Ramos (cell line): ENCODE data around the gene CLEC2D.
"Not testable (repeated sequence)": the region's sequence is repeated elsewhere in the genome, so short reads cannot be mapped to it uniquely, and the experiment has no call there.

Experiments used
- in situ Hi-C: fragments of 300-500 bp; cut with MboI; formaldehyde crosslinking; loops from one replicate; pipeline ENCODE4 v1.14.3; 2022; ENCODE audit warnings: low sequenced_read_pairs; ENCODE audit not compliant: unreplicated experiment

Gene CLEC2D

DNA sequence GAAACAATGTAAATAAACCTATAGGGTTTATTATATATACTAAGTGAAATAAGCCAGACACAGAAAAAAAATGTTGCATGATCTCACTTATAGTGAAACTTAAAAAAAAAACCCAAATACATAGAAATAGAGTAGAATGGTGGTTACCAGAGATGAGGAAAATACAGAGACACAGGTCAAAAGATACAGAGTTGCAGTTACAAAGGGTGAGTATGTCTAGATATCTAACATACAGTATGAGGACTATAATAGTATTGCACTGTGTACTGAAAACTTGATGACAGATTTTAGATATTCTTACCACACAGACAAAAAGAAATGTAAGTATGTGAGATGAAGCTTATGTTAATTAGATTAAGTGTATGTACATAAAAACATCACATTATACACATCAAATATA is 28.1 kb downstream of the CLEC2D start:
- in situ Hi-C loops, result no loop called here

DNA sequence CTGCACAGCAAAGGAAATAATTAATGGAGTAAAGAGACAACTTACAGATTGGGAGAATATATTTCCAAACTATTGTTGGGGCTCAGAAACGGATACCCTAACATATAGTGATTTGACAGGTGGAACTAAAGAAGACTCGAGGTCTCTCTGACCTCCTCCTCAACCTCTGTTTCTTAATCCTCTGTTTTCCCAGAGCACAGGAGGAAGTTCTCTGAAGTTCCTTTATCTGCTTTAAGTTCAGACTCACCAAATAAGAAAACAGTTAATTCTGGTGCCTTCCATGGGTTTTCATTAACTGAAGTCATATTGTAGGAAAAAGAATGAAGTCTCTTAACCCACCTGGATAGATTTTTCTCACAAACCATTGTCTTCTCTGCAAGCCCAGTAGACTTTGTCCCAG is 29.2 kb downstream of the CLEC2D start:
- in situ Hi-C loops, result no loop called here

DNA sequence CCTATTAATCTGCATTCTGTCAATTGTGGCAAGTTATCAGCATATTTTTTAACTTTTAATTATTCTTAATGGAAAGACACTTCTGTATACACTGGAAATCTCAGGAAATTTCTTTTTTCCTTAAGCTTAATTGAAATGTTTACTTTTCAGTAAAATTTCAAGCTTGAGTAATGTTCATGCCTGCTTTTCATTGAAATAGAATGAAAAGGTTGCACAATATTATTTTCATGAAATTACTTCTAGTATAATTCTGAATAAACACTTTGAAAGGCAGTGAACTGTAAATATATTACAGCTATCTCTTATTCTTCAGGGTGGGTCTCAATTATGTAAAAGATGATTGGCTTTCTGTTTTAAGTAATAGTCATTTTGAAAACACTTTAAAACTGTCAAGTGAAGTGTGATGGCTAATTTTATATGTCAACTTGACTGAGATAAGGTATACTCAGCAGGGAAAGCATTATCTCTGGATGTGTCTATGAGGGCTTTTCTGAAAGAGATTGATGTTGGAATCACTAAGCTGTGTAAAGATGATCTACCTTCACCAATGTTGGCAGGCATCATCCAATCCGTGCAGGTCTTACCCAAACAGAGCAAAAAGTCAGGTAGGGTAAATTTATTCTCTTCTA is 29.9 kb downstream of the CLEC2D start:
- in situ Hi-C loops, result no loop called here

- in situ Hi-C loops, result no loop called here
Measured at GRCh38 chr12:9699898-9700605, 30.5 kb downstream of the CLEC2D start.

GRCh38 chr12:9700606-9700956 is 31.1 kb downstream of the CLEC2D start:
- in situ Hi-C loops, result no loop called here

DNA sequence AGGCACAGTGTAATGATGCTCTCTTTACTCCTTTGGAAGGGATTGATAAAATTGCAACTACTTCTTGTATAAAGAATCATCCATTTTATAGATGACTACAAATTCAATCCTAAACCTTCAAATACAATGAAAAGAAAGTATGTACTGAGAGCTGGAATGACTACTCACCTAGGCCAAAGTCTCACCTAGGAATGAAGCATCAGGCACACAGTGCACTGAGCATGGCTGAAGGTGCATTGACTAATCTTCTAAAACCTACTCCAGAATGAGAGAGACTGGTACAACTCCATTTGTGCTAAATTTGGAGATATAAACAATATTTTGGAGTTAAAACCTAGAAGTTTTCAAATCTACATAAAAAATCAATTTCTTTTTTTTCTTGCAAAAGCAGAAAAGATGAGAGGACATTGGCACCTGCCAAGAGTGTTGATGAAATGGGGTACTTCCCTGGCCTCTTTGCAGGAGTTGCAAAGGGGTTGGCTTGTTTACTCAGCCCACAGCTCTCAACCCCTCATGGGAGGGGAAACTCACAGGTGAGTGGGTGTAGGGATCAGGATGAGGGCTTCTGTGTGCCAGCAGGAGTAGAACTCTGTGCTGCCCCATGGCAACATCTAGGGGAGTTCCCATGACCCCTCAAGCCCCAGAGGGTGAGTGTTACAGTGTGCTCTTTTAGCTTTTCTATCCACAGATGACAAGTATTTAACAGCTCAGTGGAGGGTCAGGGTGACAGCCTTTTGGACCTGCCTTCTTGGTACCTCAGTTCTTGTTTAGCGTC is 32.1 kb downstream of the CLEC2D start:
- in situ Hi-C loops, result no loop called here

DNA sequence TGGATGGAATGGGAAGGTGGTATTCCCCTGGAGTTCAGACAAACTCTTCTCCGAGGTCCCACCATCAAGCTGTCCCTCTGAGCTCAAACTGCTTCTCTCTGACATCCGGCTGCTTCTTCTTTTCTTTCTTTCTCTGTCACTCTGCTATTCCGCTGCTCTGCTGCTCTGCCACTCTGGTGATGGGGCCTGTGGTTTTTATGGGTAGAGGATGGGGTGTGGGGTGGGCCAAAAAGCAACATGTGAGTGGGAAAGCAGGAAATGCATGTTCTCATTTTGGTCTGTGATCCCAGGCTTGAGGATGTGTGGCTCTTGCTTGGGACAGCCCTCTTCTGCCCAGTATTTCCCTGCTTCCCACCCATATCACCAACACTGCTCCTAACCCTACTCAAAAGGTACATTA is 32.7 kb downstream of the CLEC2D start:
- in situ Hi-C loops, result no loop called here

- in situ Hi-C loops, result not testable (repeated sequence)
Measured at GRCh38 chr12:9704561-9704960, 35.0 kb downstream of the CLEC2D start.

GRCh38 chr12:9706086-9706685 is 36.7 kb downstream of the CLEC2D start:
- in situ Hi-C loops, result loop anchor here (5.0 kb wide), 1 partner anchor 74 kb away; no protein-coding TSS in a partner anchor

DNA sequence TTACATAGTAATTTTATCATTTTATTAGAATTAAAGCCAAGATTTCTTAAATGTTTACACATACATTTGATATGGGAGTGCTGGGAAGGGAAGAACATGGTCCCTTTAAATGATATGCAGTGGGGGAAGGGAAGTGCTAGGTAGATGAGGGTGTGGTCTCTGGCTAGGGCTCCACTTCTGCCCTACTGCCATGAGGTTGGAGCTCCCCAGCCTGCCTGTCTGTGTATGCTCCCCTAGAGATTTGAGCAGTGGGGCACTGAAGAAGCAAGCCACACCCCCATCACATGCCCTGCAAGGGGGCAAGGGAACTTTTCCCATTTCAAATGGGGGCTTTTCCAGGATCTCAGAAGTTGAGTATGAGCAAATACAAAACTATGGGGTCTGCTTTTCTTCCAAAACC is 37.8 kb downstream of the CLEC2D start:
- in situ Hi-C loops, result loop anchor here (5.0 kb wide), 1 partner anchor 75 kb away; no protein-coding TSS in a partner anchor

- in situ Hi-C loops, result loop anchor here (5.0 kb wide), 1 partner anchor 76 kb away; no protein-coding TSS in a partner anchor
Measured at GRCh38 chr12:9707864-9708808, 38.6 kb downstream of the CLEC2D start.

DNA sequence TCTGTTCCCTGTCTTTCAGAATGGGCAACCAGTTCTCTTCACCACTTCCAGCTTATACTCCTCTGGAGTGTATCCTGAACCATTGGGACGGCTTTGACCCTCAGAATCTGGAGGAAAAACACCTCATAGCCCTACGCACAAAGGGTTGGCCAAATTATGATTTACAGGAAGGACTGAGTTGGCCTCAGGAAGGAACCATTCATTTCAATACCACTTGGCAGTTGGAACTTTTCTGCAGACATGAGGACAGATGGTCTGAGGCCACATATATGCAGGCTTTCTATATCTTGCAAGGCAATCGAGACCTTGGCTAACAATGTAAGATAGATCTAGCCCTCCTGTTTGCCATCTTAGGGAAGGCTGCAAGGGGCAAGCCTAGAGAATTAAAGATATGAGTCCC is 39.3 kb downstream of the CLEC2D start:
- in situ Hi-C loops, result loop anchor here (5.0 kb wide), 1 partner anchor 77 kb away; no protein-coding TSS in a partner anchor

DNA sequence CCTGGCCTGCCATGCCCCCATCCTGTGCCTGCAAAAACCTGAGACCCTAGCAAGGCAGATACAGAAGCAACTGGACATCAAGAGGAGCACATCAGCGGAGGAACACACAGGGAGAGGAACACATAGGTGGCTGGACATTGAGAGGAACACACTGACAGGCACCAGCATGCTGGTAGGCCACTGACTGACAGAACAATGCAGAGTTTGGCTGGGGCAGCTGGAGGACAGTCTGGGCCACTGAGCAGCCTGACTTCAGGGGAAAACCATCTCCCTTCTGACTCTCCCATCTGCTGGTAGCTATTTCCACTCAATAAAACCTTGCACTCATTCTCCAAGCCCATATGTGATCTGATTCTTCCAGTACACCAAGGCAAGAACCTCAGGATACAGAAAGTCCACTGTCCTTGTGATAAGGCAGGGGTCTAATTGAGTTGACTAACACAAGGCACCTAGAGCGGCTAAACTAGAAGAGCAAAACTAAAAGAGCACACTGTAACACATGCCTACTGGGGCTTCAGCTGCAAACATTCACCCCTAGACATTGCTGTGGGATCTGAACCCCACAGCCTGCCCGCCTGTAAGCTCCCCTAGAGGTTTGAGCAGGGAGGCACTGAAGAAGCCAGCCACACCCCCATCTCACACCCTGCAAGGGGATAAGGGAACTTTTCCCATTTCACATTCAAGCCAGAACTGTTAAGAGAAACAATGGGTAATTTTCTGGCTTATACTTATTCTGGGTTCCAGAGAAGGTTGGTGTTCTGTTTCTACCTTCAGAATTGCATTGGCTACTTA is 41.3 kb downstream of the CLEC2D start:
- in situ Hi-C loops, result no loop called here

GRCh38 chr12:9711664-9712063 is 42.2 kb downstream of the CLEC2D start:
- in situ Hi-C loops, result no loop called here

DNA sequence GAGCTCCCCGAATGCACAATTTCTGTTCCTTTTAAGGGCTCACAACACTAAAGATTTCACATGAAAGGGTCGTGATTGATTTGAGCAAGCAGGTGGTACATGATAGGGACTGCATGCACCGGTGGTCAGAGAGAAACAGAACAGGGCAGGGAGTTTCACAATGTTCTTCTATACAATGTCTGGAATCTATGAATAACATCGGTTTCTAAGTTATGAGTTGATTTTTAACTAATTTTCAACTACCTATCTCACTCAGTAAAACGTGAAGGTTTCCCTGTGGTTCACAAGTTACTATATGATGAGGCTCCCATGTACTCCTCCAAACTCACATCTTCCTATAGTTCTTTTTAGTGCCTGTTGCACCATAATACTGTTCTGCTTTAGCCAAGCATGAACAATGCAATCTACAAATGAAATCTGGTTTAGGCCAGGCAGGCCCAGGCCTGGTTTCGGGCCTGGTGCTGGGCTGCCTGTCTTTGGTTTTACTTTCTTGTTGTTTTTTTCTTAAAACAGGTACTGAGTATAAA is 43.6 kb downstream of the CLEC2D start:
- in situ Hi-C loops, result not testable (repeated sequence)

DNA sequence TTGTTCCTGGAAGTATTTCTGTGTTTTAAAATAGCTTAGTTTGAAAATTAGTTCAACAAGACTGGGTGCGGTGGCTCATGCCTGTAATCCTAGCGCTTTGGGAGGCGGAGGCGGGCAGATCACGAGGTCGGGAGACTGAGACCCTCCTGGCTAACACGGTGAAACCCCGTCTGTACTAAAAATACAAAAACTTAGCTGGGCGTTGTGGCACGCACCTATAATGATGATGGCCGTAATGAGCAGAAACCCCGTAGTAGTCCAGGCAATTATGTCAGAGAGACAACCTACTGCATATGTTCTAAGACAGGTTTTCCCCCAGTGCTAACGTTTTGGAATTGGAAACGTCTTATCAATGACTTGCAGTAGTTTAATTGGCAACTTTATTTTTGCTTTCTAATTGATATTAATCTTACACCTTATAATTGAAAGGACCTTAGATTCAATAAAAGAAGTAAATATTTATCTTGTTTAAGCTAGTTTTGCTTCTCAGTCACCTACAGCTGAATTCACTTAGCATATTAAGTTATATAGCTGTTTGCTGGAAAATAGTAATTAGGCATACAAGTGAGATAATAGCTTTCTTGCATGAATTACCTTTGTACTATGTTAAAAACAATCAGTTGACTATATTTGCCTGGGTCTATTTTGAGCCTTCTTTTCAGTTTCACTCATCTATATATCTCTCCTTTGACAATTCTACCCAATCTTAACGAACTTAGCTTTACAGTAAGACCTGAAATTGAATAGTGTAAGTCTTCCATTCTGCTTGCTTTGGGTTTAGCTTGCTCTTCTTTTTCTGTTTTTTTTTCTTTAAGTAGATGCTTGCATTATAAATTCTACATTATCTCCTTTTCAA is 47.8 kb downstream of the CLEC2D start:
- in situ Hi-C loops, result no loop called here

DNA sequence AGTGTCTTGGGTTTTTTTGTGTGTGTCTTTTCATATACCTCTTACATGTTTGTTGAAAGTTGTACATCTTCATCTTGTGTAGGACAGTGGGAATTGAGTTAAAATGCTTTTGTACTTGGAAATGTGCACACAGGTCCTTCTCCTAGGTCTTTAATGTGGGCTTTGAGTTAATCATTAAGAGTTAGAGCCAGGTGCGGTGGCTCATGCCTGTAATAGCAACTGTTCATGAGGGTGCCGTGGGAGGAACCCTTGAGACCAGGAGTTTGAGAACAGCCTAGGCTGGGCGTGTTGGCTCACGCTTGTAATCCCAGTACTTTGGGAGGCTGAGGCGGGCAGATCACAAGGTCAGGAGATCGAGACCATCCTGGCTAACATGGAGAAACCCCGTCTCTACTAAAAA is 49.5 kb downstream of the CLEC2D start:
- in situ Hi-C loops, result no loop called here

GRCh38 chr12:9719790-9720189 is 50.3 kb downstream of the CLEC2D start:
- in situ Hi-C loops, result no loop called here
